A549 (cell line): ENCODE results near the gene KIFC3. TPM values are rescaled to one million over a fixed set of nuclear protein-coding genes. Genes with fewer than 3 reads are reported as not detected.

Experiments used
- ATOH8 ChIP-seq: fragments of 250-450 bp; sonication (Bioruptor Pico); IDR thresholded peaks from 2 replicates; pipeline ENCODE4 v1.5.0; 2020; ENCODE audit warnings: low read depth, mild to moderate bottlenecking, moderate library complexity
- CBX2 ChIP-seq: fragments of 200-600 bp; sonication (generic); IDR thresholded peaks from 2 replicates; pipeline ENCODE4 v1.6.1; 2016; ENCODE audit warnings: low read depth, mild to moderate bottlenecking, borderline replicate concordance
- CHD2 ChIP-seq: fragments of 150-350 bp; IDR thresholded peaks from 2 replicates; pipeline ENCODE4 v1.6.1; 2014; ENCODE audit warnings: low read length; ENCODE audit not compliant: partially characterized antibody
- CHD4 ChIP-seq: fragments of 200-600 bp; sonication (generic); IDR thresholded peaks from 2 replicates; pipeline ENCODE4 v1.6.1; 2016; ENCODE audit warnings: antibody characterized with exemption, mild to moderate bottlenecking, borderline replicate concordance
- EHF ChIP-seq: fragments of 250-450 bp; sonication (Bioruptor Pico); IDR thresholded peaks from 2 replicates; pipeline ENCODE4 v1.5.0; 2020; ENCODE audit warnings: mild to moderate bottlenecking
- ELK1 ChIP-seq: fragments of 150-350 bp; IDR thresholded peaks from 2 replicates; pipeline ENCODE4 v1.6.1; 2014; ENCODE audit warnings: low read depth, mild to moderate bottlenecking, low read length
- EP300 ChIP-seq, 2 experiments: fragments of >200 bp; sonication (Bioruptor Twin); formaldehyde crosslinking; IDR thresholded peaks; 2 replicates in 1 of 2; 3 replicates in 1 of 2; pipeline ENCODE4 v1.6.1; 2016 to 2017
- FOSL2 ChIP-seq, 2 experiments: fragments of 450-650 bp in 1 of 2; fragments of >200 bp in 1 of 2; sonication (Bioruptor Twin) in 1 of 2; formaldehyde crosslinking; IDR thresholded peaks; 2 replicates each; pipeline versions ENCODE4 v1.5.0 to v1.6.1; 2016 to 2020; ENCODE audit warnings: mild to moderate bottlenecking in 1 of 2, moderate library complexity in 1 of 2
- FOXS1 ChIP-seq: fragments of 250-450 bp; sonication (Bioruptor Pico); IDR thresholded peaks from 2 replicates; pipeline ENCODE4 v1.5.0; 2020; ENCODE audit warnings: mild to moderate bottlenecking, moderate library complexity
- HDAC2 ChIP-seq: fragments of 200-600 bp; sonication (generic); IDR thresholded peaks from 2 replicates; pipeline ENCODE4 v1.6.1; 2016
- HEYL ChIP-seq: fragments of 250-450 bp; sonication (Bioruptor Pico); IDR thresholded peaks from 2 replicates; pipeline ENCODE4 v1.8.0; 2021; ENCODE audit warnings: mild to moderate bottlenecking, moderate library complexity
- HOXA7 ChIP-seq: fragments of 250-450 bp; sonication (Bioruptor Pico); IDR thresholded peaks from 2 replicates; pipeline ENCODE4 v1.5.0; 2020; ENCODE audit warnings: mild to moderate bottlenecking, moderate library complexity
- JUN ChIP-seq, 2 experiments: fragments of >200 bp; sonication (Bioruptor Twin); formaldehyde crosslinking; IDR thresholded peaks; 2 replicates in 1 of 2; 3 replicates in 1 of 2; pipeline ENCODE4 v1.6.1; 2016 to 2017
- MYC ChIP-seq: IDR thresholded peaks from 2 replicates; pipeline ENCODE4 v1.6.1; 2012; ENCODE audit warnings: mild to moderate bottlenecking, inconsistent platforms, low read length, improper control_type of control experiment, borderline replicate concordance
- POLR2A ChIP-seq: IDR thresholded peaks from 2 replicates; pipeline ENCODE4 v1.6.1; 2012; ENCODE audit warnings: mild to moderate bottlenecking, low read length
- POLR2AphosphoS2 ChIP-seq: conservative IDR thresholded peaks from 2 replicates; pipeline ENCODE4 v1.6.1; 2012; ENCODE audit warnings: low read length, improper control_type of control experiment, inconsistent platforms
- RARB ChIP-seq: fragments of 250-450 bp; sonication (Bioruptor Pico); IDR thresholded peaks from 2 replicates; pipeline ENCODE4 v1.8.0; 2021; ENCODE audit warnings: mild to moderate bottlenecking, moderate library complexity
- SMC3 ChIP-seq: fragments of >200 bp; sonication (Bioruptor Twin); formaldehyde crosslinking; IDR thresholded peaks from 3 replicates; pipeline ENCODE4 v1.6.1; 2018; ENCODE audit warnings: inconsistent platforms
- ZFP36 ChIP-seq: fragments of 450-650 bp; IDR thresholded peaks from 2 replicates; pipeline ENCODE4 v1.6.1; 2014; ENCODE audit warnings: borderline replicate concordance; ENCODE audit not compliant: partially characterized antibody
- ZNF302 ChIP-seq: fragments of 250-450 bp; sonication (Bioruptor Pico); IDR thresholded peaks from 2 replicates; pipeline ENCODE4 v1.9.0; 2021; ENCODE audit warnings: inconsistent platforms, mild to moderate bottlenecking, moderate library complexity
- polyA plus RNA-seq, 4 experiments: library from polyadenylated mRNA; depleted of rRNA in 3 of 4; stranded (reverse); fragments of >200 nt; fragmentation: RNase III in 1 of 4; extraction: RNeasy Plus Mini Kit Qiagen cat#74134 plus additional on column Dnase treatment in 1 of 4; gene quantifications; 2 replicates in 3 of 4; 3 replicates in 1 of 4; pipeline ENCODE4 v1.2.3, GENCODE V29; 2011 to 2017
- TF ChIP-seq, protein P1 (sequence below): IDR thresholded peaks from 2 replicates; pipeline ENCODE4 v1.6.1; 2012; ENCODE audit warnings: low read depth, borderline replicate concordance
- TF ChIP-seq, protein P2 (sequence below): fragments of >200 bp; sonication (Bioruptor Twin); formaldehyde crosslinking; IDR thresholded peaks from 2 replicates; pipeline ENCODE4 v1.6.1; 2016
- TF ChIP-seq, protein P3 (sequence below): fragments of 450-650 bp; IDR thresholded peaks from 2 replicates; pipeline ENCODE4 v1.6.1; 2014; ENCODE audit warnings: antibody characterized with exemption
- TF ChIP-seq, protein P4 (sequence below): fragments of >200 bp; sonication (Bioruptor Twin); formaldehyde crosslinking; IDR thresholded peaks from 3 replicates; pipeline ENCODE4 v1.5.1; 2016

KIFC3 gene
- polyA plus RNA-seq, 2 of the 4 experiments (the other 2 are of a cell fraction): 128 to 178 TPM

- TF ChIP-seq, protein P1, sequence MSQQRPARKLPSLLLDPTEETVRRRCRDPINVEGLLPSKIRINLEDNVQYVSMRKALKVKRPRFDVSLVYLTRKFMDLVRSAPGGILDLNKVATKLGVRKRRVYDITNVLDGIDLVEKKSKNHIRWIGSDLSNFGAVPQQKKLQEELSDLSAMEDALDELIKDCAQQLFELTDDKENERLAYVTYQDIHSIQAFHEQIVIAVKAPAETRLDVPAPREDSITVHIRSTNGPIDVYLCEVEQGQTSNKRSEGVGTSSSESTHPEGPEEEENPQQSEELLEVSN: peak; percentile 95
- TF ChIP-seq ATOH8 (peak; percentile 77; the same call in 1 of the 2 replicates), HOXA7 (CRISPR knock-in tag) (no peak), JUN (IDR thresholded peaks at IDR 0.05) (peak; percentile 71 to 78; a peak in 4 of 5 replicates), ELK1 (no peak), CHD2 (no peak), CHD4 (no peak), CBX2 (no peak), FOXS1 (CRISPR knock-in tag) (peak; percentile 85), POLR2AphosphoS2 (no peak), RARB (CRISPR knock-in tag) (peak; percentile 80; the same call in 1 of the 2 replicates), ZNF302 (peak; percentile 41), MYC (peak; percentile 67; the same call in 1 of the 2 replicates), ZFP36 (no peak), POLR2A (no peak; the same call in 1 of the 2 replicates), SMC3 (peak; percentile 51), HDAC2 (no peak), EHF (peak; percentile 93), EP300 (IDR thresholded peaks at IDR 0.05) (peak in 1 of 2 experiments; percentile 7; a peak in 1 of 5 replicates), FOSL2 (IDR thresholded peaks at IDR 0.05) (no peak), FOSL2 (CRISPR knock-in tag; IDR thresholded peaks at IDR 0.05) (peak; percentile 1), HEYL (CRISPR knock-in tag) (peak; percentile 73; the same call in 1 of the 2 replicates)
- TF ChIP-seq, protein P2, sequence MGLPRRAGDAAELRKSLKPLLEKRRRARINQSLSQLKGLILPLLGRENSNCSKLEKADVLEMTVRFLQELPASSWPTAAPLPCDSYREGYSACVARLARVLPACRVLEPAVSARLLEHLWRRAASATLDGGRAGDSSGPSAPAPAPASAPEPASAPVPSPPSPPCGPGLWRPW: no peak
- TF ChIP-seq, protein P3, sequence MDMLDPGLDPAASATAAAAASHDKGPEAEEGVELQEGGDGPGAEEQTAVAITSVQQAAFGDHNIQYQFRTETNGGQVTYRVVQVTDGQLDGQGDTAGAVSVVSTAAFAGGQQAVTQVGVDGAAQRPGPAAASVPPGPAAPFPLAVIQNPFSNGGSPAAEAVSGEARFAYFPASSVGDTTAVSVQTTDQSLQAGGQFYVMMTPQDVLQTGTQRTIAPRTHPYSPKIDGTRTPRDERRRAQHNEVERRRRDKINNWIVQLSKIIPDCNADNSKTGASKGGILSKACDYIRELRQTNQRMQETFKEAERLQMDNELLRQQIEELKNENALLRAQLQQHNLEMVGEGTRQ: peak; percentile 28; the same call in 1 of the 2 replicates
- TF ChIP-seq, protein P4, sequence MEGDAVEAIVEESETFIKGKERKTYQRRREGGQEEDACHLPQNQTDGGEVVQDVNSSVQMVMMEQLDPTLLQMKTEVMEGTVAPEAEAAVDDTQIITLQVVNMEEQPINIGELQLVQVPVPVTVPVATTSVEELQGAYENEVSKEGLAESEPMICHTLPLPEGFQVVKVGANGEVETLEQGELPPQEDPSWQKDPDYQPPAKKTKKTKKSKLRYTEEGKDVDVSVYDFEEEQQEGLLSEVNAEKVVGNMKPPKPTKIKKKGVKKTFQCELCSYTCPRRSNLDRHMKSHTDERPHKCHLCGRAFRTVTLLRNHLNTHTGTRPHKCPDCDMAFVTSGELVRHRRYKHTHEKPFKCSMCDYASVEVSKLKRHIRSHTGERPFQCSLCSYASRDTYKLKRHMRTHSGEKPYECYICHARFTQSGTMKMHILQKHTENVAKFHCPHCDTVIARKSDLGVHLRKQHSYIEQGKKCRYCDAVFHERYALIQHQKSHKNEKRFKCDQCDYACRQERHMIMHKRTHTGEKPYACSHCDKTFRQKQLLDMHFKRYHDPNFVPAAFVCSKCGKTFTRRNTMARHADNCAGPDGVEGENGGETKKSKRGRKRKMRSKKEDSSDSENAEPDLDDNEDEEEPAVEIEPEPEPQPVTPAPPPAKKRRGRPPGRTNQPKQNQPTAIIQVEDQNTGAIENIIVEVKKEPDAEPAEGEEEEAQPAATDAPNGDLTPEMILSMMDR: peak; percentile 39
Measured at GRCh38 chr16:57802341-57803133, at the start of gene KIFC3 (continued).
